ENCODE results near the gene SLC17A7.
A peak's percentile ranks its signal among the peaks of the same experiment; 100 is the strongest.

The SLC17A7 gene

GRCh38 chr19:49427339-49427738, 14.0 kb downstream of the SLC17A7 start:
- no peak for DNase-seq (ENCODE audit: low read depth in 2 of 2)
- no peak overlapping the region for H3K4me3 ChIP-seq (replicated peaks in 1 of 2; ENCODE audit: low read depth in 2 of 2, low read length in 2 of 2)
- TF ChIP-seq, protein P1, sequence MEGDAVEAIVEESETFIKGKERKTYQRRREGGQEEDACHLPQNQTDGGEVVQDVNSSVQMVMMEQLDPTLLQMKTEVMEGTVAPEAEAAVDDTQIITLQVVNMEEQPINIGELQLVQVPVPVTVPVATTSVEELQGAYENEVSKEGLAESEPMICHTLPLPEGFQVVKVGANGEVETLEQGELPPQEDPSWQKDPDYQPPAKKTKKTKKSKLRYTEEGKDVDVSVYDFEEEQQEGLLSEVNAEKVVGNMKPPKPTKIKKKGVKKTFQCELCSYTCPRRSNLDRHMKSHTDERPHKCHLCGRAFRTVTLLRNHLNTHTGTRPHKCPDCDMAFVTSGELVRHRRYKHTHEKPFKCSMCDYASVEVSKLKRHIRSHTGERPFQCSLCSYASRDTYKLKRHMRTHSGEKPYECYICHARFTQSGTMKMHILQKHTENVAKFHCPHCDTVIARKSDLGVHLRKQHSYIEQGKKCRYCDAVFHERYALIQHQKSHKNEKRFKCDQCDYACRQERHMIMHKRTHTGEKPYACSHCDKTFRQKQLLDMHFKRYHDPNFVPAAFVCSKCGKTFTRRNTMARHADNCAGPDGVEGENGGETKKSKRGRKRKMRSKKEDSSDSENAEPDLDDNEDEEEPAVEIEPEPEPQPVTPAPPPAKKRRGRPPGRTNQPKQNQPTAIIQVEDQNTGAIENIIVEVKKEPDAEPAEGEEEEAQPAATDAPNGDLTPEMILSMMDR (IDR thresholded peaks at IDR 0.05; ENCODE audit: low read depth, low read length) = no peak

- DNase-seq (ENCODE audit: low read depth in 2 of 2) = peak in 1 of 2 donors; percentile 53
Measured at GRCh38 chr19:49425922-49426592, 15.3 kb downstream of the SLC17A7 start.

GRCh38 chr19:49425178-49425577, 16.1 kb downstream of the SLC17A7 start, which contains the start of gene GFY:
GFY (plus strand) TSS chr19:49425388; CDS start chr19:49426431, 1,043 bp downstream.
- no peak for DNase-seq (ENCODE audit: low read depth in 2 of 2)
- no peak within 1 kb of the TSS for H3K4me3 ChIP-seq (replicated peaks in 1 of 2; ENCODE audit: low read depth in 2 of 2, low read length in 2 of 2)
- TF ChIP-seq, protein P1 (IDR thresholded peaks at IDR 0.05; ENCODE audit: low read depth, low read length) = no peak

More at GRCh38 chr19:49425922-49426592, 15.3 kb downstream of the SLC17A7 start:
- H3K4me3 ChIP-seq (replicated peaks in 1 of 2; ENCODE audit: low read depth in 2 of 2, low read length in 2 of 2) = no peak overlapping the region
- TF ChIP-seq, protein P1 (IDR thresholded peaks at IDR 0.05; ENCODE audit: low read depth, low read length) = no peak

- TF ChIP-seq, protein P1 (IDR thresholded peaks at IDR 0.05; ENCODE audit: low read depth, low read length) = no peak
- no peak for DNase-seq (ENCODE audit: low read depth in 2 of 2)
- no peak overlapping the region for H3K4me3 ChIP-seq (replicated peaks in 1 of 2; ENCODE audit: low read depth in 2 of 2, low read length in 2 of 2)
Measured at GRCh38 chr19:49423985-49424303, 17.4 kb downstream of the SLC17A7 start.

DNA sequence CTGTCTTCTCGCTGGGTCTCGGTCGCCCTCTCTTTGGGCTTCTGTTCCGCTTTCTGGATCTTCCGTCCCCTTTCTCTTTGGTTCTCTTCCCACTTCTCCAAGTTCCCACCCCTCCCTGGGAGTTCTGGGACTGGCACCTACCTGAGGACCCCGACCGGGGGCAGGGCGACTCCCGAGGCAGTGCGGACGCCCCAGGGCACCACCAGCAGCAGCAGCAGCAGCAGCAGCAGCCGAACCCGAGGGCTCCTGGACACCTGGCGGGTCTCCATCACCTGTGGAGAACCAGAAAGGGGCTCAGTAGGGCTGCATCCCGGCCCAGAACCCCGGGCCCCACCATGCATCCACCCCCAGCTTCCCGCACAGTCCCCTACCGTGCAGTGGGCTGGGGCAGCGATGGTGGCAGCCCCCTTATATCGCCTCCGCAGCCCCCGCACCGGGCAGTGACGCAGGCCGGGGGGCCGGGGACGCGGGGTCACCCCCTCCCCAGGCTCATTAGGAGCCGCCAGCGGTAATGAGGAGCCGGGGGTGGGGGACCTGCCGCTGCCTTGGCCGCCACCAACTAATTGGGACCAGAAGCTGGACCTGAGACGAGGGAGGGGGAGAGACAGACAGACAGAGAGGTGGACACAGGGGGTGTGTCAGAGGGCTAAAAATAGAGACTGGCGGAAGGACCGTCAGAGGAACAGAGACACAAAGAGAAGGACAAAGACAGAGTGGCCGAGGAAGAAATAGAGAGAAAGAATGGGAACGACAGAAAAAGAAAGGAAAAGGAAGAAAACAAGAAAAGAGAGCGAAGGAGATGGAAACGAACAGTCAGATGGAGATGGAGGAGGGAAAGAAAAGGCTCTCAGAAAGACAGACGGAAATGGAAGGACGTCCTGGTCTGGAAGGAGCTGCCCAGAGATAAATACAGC, 18.0 kb downstream of the SLC17A7 start, which contains the start of gene PTH2:
PTH2 (minus strand) TSS at position 371 of the 914 bp plus-strand sequence; CDS start at position 269, 102 bp downstream.
- TF ChIP-seq, protein P1 (IDR thresholded peaks at IDR 0.05; ENCODE audit: low read depth, low read length) = no peak
- DNase-seq (ENCODE audit: low read depth in 2 of 2) = no peak
- H3K4me3 ChIP-seq (replicated peaks in 1 of 2; ENCODE audit: low read depth in 2 of 2, low read length in 2 of 2) = no peak within 1 kb of the TSS

GRCh38 chr19:49422407-49423070, 18.8 kb downstream of the SLC17A7 start:
- TF ChIP-seq, protein P1 (IDR thresholded peaks at IDR 0.05; ENCODE audit: low read depth, low read length) = peak; percentile 32
- no peak overlapping the region for H3K4me3 ChIP-seq (replicated peaks in 1 of 2; ENCODE audit: low read depth in 2 of 2, low read length in 2 of 2)
- peak in 1 of 2 donors; percentile 50 for DNase-seq (ENCODE audit: low read depth in 2 of 2)
